Stimulated activated CD8-positive, alpha-beta memory T cell treated with anti-CD3 and anti-CD28 coated beads, Interleukin-4, amount 100 ng/mL, for 4 hours (primary cell): ENCODE results near the gene OBP2B.
A peak's percentile ranks its signal among the peaks of the same experiment; 100 is the strongest.
"Not testable (repeated sequence)": the region's sequence is repeated elsewhere in the genome, so short reads cannot be mapped to it uniquely, and the experiment has no call there.

Experiments used
- DNase-seq, 2 donors: peaks; one replicate each; pipeline ENCODE4 v3.0.0-alpha.2; 2020; ENCODE audit warnings: low read depth in 2 of 2, low spot score in 1 of 2

Gene OBP2B

DNA sequence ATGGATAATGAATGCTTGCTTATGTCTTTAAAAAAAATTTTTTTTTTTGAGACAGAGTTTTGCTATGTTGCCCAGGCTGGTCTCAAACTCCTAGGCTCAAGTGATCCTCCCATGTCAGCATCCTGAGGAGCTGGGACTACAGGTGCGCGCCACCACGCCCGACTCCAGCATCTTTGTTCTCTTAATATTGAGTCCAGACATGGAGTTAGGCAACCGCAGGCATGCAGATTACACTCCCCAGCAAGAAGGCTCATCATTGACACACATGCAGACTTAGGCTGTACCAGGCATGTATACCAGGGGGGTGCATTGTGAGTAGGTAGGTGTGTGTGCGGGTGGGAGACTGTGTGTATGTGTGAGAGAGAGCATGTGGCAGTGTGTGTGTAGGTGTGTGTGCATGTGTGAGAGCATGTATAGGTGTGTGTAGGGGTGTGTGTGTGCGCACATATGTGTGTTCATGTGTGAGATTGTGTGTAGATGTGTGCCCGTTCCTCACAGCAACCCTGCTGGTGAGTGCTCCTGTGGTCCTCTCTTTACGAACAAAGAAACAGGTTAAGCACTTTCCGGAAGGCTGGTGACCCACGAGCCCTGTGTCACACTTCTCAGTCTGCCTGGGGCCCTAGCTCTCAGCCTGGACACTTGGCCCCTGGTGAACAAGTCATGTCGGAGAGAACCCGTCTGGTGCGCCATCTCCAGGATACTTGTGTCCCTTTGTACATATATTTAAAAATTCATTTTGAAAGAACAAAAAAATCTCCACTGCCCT lies 6.2 kb downstream of the OBP2B start:
- no peak for DNase-seq

- no peak for DNase-seq
These were observed 6.9 kb downstream of the OBP2B start for GRCh38 chr9:133202145-133202513.

DNA sequence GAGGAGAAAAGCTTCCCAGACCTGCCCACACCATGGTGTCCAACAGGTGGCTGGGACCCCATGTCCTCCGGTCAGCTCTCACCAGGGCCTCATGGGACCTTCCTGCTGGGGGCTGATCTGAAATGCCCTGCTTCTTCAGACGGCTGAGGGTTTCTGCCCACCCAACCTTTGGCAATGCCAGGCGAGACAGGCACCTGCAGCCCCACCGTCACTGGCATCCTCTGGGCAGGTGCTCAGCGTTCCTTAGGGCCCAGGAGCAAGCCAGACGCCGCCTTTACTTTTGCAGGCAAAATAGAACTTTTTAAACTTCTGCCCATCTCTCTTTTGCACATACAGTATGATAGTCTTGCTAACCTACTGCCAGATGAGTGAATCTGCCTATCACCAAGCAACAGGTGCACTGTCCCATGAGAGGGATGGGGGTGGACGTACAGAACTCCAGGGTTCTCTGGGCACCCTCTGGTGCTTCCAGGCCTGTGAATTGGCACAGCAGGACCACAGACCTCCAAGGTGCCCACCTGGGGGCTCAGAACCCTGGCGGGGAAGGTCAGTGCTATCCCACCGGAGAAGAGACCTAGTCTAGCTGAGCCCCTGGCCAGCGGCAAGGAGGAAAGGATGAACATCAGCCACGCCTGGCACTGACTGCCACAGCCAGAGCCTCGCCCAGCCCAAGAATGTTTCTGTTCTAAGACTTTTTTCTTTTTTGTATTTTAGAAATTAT lies 7.5 kb downstream of the OBP2B start:
- DNase-seq = no peak

GRCh38 chr9:133200631-133201030 lies 8.4 kb downstream of the OBP2B start:
- no peak for DNase-seq

DNA sequence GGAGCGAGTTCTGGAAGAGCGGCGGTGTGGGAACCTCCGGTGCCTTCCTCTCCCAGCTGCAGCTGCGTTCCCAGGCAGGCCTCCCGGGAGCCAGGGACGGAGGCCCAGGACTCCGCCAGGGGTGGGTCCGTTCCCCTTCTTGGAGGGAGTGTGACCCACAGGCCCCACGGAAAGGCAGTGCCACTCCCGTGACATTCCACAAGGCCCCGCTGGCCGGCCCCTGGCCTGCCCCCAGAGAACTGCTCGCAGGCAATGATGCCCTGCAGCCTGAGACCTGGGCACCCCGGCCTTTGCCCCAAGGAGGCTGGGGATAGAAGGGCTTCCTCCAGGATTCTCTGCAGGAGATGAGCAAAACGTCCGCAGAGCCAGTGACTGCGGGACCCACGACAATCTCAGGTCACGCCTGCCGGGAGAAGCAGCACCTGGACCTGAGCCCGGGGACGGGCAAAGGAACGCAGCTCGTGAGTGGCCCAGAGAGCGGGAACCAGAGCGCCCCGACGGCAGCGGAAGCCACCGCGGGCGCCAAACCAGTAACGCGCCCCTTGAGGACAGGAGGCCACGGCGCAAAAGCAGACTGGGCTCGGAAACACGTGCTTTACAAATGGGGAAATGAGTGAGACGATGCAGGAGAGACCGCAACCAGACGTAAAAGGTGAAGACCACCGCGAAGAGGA lies 9.3 kb downstream of the OBP2B start:
- peak in 1 of 2 donors; percentile 24 for DNase-seq

- no peak for DNase-seq
These were observed 14.0 kb downstream of the OBP2B start for GRCh38 chr9:133195029-133195428.

GRCh38 chr9:133194597-133194996 lies 14.5 kb downstream of the OBP2B start:
- no peak for DNase-seq

- no peak for DNase-seq
These were observed 17.1 kb downstream of the OBP2B start for GRCh38 chr9:133191989-133192388.

GRCh38 chr9:133189826-133190225 lies 19.2 kb downstream of the OBP2B start:
- DNase-seq = no peak

- no peak for DNase-seq
These were observed 20.2 kb downstream of the OBP2B start for GRCh38 chr9:133188843-133189180.

DNA sequence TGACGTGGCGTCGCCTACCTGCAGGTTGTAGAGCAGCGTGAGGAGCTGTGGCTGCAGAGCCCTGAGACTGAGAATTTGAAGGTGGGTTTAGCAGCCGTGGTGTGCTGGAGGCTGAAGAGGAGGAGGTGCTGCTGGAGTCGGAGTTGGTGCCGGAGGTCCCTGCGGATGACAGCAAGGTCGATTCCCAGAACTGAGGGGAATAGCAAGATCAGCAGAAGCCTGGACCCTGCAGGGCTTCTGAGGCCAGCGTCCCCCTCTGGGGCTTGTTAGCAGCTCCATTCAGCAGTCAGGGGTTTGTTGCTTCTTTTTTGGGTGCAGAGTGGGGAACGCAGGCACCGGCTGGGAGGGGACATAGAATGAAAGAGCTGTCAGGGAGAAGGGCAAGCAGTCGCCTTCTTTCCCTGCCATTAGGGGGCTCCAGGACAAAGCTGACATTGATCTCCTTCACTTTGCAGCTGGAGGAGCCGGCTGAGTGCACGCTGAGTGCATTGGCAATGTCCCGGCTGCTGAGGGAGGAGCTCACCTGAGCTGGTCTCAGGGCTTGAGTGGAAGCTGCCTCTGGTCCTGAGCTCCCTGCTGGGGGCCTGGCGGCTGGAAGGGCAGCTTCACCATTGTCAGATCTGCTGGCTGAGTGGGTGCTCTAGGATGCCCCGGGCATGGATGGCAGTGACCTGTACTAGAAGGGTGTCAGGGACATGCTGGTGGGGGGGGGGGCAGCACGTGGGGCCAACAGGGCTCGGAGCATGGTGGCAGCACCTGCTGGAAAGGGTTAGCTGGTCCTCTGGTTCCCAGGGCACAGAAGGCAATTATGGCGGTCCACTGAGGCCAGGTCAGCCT lies 20.8 kb downstream of the OBP2B start:
- no peak for DNase-seq

- DNase-seq = no peak
These were observed 21.5 kb downstream of the OBP2B start for GRCh38 chr9:133187561-133188005.

DNA sequence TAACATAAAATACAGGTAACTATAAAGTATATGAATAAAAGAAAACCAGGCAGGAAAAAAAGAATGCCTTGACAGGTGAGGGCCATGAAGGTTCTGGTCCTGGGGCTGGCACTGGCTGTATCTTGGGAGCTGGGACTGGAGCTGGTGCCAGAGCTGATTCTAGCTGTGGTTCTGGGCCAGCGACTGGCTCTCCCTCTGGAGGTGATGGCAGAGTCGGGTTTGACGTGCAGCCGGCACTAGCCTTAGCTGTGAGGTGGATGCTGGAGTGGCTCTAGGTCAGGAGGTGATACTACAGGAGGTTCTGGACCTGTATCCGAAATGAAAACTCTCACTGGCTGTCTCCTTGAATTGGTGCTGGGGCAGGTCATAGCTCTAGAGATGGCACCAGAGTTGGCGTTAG lies 22.3 kb downstream of the OBP2B start:
- DNase-seq = no peak

DNA sequence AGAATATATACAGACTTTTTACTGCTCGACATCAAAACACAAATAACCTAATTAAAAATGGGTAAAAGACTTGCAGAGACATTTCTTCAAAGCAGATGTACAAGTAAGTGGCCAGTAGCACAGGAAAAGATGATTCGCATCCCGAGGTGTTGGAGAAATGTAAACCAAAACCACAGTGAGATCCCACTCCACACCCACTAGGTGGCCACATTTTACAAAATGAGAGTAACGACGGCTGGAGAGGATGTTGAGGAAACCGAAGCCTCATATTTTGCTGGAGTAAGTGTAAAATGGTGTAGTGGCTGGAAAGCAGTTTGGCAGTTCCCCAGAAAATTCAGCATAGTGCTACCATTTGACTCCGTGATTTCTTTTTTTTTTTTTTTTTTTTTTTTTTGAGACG lies 24.1 kb downstream of the OBP2B start:
- peak in 1 of 2 donors; percentile 3 for DNase-seq

DNA sequence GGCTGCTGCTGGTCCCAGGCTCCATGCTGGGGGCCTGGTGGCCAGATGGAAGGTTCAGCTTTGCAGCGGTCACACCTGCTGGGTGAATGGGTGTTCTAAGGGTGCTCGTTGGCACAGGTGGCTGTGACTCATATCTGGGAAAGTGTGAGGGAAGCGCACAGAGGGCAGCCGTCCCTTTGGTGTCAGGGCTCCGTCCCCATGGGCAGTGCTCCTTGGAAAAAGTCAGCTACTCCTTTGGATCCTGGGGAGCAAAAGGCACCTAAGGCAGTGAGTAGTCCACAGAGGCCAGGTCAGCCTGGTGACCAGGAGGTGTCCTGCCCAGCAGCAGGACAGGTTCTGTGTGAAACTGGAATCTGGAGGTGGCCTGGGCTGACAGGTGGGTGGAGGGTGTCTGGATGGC lies 26.9 kb downstream of the OBP2B start:
- no peak for DNase-seq

DNA sequence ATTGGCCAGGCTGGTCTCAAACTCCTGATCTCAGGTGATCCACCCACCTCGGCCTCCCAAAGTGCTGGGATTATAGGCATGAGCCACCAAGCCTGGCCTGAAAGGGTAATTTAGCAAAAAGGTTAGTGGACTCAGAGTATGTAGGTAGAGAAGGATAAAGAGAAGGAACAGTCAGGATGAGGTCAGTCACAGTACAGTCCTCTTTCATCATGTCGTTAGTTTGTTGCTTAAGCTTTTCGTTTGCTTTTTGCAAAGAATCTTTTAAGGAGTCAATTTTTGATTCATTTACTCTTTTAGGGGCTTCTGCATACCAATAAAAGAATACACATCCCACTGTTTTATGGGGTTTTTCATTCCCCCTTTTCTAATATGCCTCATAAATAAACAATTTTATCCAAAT lies 27.5 kb downstream of the OBP2B start:
- no peak for DNase-seq

- DNase-seq = no peak
These were observed 28.1 kb downstream of the OBP2B start for GRCh38 chr9:133180953-133181352.

GRCh38 chr9:133173056-133173455 lies 36.0 kb downstream of the OBP2B start:
- DNase-seq = no peak

DNA sequence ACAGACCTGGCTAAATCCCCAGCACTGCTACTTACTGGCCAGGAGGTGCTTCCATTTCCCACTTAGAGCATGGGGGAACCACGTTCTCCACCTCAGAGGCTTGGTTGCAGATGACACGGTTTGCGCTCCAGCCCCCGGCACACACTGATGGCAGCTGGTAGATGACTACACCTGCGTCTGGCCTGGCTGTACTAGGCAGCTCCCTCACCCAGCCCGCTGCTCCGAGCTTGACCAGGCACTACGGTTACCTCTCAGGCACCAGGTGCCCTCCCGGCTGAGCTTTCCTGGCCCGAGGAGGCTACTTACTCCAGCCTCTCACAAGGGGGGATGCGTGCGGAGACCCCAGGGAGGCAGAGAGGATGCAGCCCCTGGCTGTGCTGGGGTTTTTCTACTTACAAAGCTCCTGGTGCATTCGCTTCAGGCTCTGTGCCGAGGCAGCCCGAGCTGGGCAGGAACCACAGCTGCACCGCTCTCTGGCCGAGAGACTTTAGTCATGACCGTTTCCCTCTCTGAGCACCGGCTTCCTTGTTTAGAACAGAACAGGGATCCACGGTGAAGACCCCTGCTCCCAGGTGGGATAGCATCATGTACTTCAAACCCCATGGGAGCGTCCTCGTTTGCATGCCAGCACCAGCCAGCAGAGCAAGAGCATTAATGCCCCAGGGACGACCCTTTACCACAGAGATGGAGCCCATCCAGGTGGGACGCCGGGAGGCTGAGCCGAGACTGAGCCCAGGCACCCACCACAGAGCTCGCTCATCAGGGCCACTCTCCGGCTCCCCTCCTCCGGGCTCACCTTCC lies 37.7 kb downstream of the OBP2B start:
- no peak for DNase-seq

- DNase-seq = no peak
These were observed 38.3 kb downstream of the OBP2B start for GRCh38 chr9:133170716-133171115.

DNA sequence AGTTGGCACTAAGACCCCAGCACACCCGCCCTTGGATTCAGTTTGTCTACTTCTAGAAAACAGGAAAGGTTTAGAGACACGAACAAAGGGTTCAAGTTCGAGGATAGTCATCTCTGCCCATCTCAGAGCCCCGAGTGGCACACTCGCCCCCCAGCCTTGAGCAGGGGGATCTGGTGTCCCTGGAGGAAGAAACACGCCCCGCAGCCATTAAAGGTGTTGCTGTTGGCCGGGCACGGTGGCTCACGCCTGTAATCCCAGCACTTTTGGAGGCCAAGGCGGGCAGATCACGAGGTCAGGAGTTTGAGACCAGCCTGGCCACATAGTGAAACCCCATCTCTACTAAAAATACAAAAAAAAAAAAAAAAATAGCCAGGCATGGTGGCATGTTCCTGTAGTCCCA lies 39.4 kb downstream of the OBP2B start:
- not testable (repeated sequence) for DNase-seq
